GM18870 (cell line): ENCODE measurements around the gene CDK5RAP2.
"Not testable (repeated sequence)": the region's sequence is repeated elsewhere in the genome, so short reads cannot be mapped to it uniquely, and the experiment has no call there.

ENCODE experiments used
- ATAC-seq: cut with Tn5 transposase; IDR thresholded peaks from one replicate; pipeline ENCODE4 v1.9.1; 2021; ENCODE audit warnings: moderate library complexity; ENCODE audit not compliant: unreplicated experiment

CDK5RAP2 gene

DNA sequence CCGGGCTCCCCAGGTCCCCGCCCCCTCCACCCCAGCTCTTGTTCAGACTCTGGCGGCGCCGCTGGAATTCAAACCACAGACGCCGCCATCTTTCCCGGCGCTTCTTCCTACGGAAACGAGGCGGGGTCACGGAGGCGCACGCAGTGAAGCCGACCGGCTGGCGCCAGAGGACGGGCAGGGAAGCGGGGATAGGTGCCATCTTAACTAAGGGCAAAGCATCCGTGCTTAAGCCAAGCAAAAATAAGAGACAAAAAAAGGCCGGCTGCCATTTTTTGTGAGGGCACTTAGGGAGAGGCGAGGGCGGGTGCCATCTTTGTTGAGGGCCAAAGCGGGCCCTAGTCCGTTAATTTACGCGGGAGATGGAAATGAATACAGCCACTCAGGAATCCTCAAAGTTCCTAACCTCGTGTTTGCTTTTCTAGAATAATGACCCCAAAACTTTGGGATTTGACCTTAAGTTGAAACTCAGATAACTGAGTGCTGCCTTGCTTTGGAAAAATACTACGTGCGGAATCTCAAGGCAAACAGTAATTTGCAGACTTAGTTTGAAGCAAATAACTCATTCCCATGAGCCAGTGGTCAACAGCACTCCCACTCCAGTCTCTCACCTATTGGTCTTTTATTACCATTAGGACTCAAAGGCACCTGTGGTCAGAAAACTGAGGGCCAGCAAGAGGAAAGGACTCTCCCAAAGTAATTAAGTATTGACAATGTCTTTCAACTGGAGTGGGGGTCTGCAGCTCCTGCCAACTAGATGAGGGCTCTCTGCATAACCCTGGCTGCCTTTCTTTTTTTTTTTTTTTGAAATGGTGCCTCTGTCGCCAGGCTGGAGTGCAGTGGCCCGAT lies at the start of gene CDK5RAP2:
Gene CDK5RAP2 (minus strand): TSS at position 117 of the 846 bp plus-strand sequence. CDS start 189 bp downstream, outside the sequence.
- ATAC-seq, result peak; percentile 86

DNA sequence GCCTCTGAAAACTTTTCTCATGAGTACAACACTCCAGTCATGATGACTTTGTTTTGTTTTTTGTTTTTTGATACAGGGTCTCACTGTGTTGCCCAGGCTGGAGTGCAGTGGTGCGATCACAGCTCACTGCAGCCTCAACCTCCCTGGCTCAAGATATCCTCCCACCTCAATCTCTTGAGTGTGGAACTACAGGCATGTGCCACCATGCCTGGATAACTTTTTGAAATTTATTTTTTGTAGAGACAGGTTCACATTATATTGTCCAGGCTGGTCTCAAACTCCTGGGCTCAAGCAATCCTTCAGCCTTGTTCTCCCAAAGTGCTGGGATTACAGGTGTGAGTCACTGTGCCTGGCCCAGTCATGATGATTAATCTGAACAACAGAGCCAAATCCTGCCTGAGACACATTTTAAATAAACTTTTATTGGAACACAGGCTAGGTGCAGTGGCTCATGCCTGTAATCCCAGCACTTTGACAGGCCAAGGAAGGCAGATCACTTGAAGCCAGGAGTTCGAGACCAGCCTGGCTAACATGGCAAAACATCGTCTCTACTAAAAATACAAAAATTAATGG lies 49.0 kb upstream of the CDK5RAP2 start:
- ATAC-seq, result not testable (repeated sequence)

- no peak for ATAC-seq
Measured at GRCh38 chr9:120628207-120628924, 48.4 kb upstream of the CDK5RAP2 start.

DNA sequence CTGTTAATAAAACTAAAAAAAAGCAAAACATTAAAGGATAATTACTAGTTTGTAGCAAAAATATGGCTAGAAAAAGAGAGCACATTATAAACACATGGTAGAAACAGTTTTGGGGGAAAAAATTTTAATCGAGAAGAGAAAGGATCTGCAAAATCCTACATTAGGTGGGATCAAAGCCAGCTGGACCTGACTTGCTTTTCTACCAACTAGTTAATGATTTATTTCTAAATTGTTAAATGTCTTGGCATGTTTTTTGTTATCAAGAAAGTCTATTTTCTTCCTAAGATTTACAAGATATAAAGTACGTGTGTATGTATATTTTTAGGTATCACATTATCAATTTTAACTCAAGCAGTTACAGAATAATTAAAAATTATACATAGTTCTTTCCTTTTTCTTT lies 47.1 kb upstream of the CDK5RAP2 start:
- ATAC-seq, result no peak

- no peak for ATAC-seq
Measured at GRCh38 chr9:120626512-120626911, 46.5 kb upstream of the CDK5RAP2 start.

DNA sequence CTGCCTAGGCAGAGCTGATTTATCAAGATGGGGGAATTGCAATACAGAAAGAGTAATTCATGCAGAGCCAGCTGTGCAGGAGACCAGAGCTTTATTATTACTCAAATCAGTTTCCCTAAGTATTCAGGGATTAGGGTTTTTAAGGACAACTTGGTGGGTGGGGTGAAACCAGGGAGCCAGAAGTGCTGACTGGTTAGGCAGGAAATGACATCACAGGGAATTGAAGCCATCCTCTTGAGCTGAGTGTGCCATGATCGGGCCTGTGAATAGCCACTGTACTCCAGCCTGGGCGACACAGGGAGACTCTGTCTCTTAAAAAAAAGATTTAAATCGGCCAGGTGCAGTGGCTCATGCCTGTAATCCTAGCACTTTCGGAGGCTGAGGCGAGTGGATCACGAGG lies 45.3 kb upstream of the CDK5RAP2 start:
- ATAC-seq, result no peak

- no peak for ATAC-seq
Measured at GRCh38 chr9:120622790-120623189, 42.8 kb upstream of the CDK5RAP2 start.

GRCh38 chr9:120621941-120622340 lies 42.0 kb upstream of the CDK5RAP2 start:
- ATAC-seq, result no peak

DNA sequence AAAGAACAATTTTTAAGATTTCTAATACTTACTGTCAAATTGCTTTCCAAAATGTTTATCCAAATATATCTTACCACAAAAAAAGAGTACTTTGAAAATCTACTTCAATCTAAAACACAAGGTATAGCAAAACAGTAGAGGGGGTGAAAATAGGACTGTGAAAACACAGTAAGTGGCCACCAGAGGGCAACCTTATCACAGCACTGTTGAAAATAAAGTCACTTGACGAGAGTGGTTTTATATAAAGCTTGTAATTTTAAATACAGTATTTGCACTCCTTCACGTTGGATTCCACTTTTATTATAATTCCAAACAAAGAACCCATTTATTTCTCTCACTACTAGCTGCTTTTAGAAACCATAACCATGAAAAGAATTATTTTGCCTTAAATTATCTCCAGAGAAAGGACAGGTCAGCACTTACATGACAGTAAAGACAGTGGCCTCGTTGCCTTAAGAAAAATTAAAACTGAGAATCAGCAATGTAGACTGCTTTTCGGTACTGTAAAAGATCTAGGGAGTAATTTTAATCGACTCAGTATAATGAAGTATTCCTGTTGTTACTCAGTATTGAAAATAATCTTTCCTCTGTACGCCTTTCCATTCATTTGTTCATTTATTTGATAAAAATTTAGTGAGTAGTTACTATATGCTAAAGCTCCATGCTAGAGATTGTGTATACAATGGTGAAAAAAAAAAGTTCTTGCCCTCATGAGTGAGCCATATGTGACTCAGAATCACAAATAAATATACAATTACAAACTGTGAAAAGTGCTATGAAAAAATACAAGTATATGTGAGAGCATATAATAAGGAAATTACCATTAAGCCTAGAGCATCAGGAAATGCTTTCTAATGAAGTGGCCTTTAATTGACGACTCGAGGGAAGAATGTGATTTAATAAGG lies 40.0 kb upstream of the CDK5RAP2 start:
- ATAC-seq, result no peak

GRCh38 chr9:120616966-120617935 lies 37.3 kb upstream of the CDK5RAP2 start:
- no peak for ATAC-seq

- no peak for ATAC-seq
Measured at GRCh38 chr9:120612218-120612617, 32.3 kb upstream of the CDK5RAP2 start.

- no peak for ATAC-seq
Measured at GRCh38 chr9:120611690-120612068, 31.7 kb upstream of the CDK5RAP2 start.

GRCh38 chr9:120610975-120611689 lies 31.2 kb upstream of the CDK5RAP2 start:
- ATAC-seq, result no peak

- no peak for ATAC-seq
Measured at GRCh38 chr9:120609636-120610035, 29.7 kb upstream of the CDK5RAP2 start.

DNA sequence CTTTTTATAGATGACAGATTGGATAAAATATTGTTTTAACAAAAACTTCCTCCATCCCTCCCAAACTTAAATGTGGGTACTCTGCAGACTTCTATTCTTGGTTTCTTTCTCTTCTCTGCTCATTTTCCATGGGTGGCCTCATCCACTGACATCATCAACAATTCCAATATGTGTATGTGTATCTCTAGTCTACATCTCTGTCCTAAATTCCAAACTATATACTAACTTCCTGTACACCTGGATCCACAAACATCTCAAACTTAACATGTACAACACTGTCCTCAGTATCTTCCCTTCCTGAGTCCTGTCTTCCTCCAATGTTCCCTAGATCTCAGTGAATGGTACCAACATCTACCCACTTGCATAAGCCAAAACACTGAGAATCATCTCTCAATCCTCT lies 28.5 kb upstream of the CDK5RAP2 start:
- ATAC-seq, result no peak

DNA sequence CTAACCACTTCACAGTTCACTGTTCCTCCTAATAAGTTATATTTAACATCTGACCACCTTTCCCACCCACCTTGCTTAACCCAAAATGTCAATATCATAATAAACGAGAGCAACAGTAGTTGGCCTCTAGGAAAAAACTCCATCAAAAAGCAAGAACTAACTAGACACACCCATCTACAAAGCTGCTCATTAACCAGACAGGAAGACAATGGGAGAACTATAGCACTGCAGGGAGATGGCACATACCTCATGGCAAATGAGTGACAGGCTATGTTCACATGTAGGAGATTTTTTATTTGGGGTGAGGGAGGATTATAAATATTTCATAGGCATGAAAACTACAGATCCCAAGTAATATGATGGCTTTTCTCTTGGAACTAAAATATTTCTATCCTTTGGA lies 23.6 kb upstream of the CDK5RAP2 start:
- no peak for ATAC-seq

- ATAC-seq, result no peak
Measured at GRCh38 chr9:120603010-120603409, 23.0 kb upstream of the CDK5RAP2 start.

DNA sequence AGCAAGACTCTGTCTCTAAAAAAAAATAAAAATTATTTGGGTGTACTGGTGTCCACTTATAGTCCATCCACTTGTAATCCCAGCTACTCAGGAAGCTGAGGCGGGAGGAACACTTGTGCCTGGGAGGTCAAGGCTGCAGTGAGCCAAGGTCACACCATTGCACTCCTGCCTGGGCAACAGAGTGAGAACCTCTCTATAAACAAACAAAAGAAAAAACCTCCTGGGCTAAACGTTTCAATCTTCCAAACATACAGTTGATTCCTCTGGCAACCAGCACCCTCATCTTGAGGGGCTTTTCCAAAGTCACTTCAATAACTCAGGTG lies 13.9 kb upstream of the CDK5RAP2 start:
- no peak for ATAC-seq

DNA sequence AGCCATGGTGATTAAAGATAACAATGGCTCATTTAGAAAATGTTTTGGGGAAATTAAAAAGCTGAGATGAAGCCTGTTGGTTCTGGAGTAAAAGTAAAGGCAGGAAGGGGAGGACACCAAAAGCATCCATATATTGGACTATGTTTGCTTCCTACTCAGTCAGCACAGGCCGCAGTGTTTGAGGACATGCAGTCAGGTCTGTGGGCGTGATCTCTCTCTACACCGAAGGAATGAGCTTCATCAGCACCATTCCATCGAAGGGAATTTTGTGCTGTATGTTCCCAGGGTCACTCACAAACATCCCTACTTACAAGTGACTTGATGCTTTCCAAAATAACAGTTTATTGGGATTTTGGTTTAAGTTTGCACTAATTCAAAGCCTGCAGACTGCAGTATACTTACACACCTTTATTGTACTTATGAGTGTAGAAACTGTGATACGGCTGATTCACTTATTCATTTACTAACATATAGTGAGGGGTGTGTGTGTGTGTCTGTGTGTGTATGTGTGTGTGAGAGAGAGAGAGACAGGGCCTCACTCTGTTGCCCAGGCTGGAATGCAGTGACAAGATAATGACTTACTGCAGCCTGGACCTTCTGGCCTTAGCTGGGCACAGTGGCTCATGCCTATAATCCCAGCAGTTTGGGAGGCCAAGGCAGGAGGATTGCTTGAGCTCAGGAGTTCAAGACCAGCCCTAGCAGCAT lies 13.4 kb upstream of the CDK5RAP2 start:
- no peak for ATAC-seq
